GM06990 (cell line): ENCODE results near the gene SAMD9L.

ENCODE experiments used
- DNase-seq: peaks from one replicate; pipeline ENCODE4 v3.0.0-alpha.2; 2011; ENCODE audit not compliant: insufficient read length; ENCODE audit errors: extremely low read depth
- H3K27me3 ChIP-seq: replicated peaks from 2 replicates; pipeline ENCODE4 v1.6.0; 2011; ENCODE audit warnings: low read length; ENCODE audit not compliant: control insufficient read depth, insufficient read depth
- H3K36me3 ChIP-seq: 2 replicates; pipeline ENCODE4 v1.5.1; 2011; ENCODE audit warnings: low read length; ENCODE audit not compliant: control insufficient read depth, insufficient read depth
- H3K4me3 ChIP-seq: replicated peaks from 2 replicates; pipeline ENCODE4 v1.5.1; 2011; ENCODE audit warnings: low read depth, mild to moderate bottlenecking, control low read depth, low read length
- CTCF ChIP-seq: IDR thresholded peaks from 2 replicates; pipeline ENCODE4 v1.5.1; 2011; ENCODE audit warnings: low read length, control low read depth, mild to moderate bottlenecking, inconsistent platforms; ENCODE audit not compliant: insufficient read depth, poor library complexity, severe bottlenecking

SAMD9L gene

DNA sequence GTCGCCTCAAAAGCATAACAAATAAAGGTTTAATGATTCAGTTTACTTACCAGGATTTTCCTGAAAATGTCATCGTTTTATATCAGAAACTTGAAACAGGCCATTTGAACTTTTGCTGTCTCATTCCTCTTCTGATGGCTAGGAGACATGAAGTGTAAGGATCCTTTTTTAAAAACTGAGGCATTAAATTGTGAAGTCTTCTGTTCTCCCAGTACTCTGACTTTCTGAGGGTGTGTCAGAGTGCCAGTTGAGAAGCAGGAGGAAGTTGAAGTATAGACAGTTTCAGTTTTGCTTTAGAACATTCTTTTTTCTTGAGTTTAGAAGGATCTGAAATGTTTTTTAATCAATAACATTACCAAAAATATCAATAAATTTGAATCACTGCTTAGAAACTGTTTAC lies at the start of gene SAMD9L:
Gene SAMD9L (minus strand): TSS at position 242 of the 400 bp plus-strand sequence. CDS start 12,414 bp downstream, outside the sequence.
- no peak for DNase-seq
- TF ChIP-seq CTCF, result no peak
- Histone ChIP-seq H3K36me3 (peaks cover 2% of the 10 kb centered on the region), H3K4me3 (peak within 1 kb of the TSS; percentile 79), H3K27me3 (no peaks in the 10 kb centered on the region)

- no peak for TF ChIP-seq CTCF
- H3K27me3 ChIP-seq, result no peaks in the 10 kb centered on the region
- H3K36me3 ChIP-seq, result no peaks in the 10 kb centered on the region
- no peak overlapping the region for H3K4me3 ChIP-seq
- DNase-seq, result no peak
These were observed 48.2 kb upstream of the SAMD9L start for GRCh38 chr7:93196336-93196735.

DNA sequence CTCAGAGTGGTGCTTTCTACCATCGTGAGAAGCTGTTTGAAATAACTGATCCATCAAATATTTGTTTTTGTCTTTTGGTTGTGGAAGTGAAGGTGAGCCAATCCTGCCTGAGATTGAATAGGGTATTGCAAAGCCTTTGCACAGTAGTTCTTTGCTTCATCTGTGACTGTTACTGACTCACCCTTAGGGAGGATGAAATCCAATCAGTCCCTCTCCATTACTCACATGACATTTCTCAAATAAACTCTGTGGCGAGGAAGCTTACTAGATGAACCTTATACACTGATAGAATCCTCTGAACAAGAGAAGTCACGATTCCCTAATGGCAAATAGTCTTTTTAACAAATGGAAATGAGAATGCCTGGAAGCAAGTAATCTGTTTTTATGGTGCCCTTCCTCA lies 46.2 kb upstream of the SAMD9L start:
- TF ChIP-seq CTCF, result no peak
- no peaks in the 10 kb centered on the region for H3K27me3 ChIP-seq
- no peak for DNase-seq

DNA sequence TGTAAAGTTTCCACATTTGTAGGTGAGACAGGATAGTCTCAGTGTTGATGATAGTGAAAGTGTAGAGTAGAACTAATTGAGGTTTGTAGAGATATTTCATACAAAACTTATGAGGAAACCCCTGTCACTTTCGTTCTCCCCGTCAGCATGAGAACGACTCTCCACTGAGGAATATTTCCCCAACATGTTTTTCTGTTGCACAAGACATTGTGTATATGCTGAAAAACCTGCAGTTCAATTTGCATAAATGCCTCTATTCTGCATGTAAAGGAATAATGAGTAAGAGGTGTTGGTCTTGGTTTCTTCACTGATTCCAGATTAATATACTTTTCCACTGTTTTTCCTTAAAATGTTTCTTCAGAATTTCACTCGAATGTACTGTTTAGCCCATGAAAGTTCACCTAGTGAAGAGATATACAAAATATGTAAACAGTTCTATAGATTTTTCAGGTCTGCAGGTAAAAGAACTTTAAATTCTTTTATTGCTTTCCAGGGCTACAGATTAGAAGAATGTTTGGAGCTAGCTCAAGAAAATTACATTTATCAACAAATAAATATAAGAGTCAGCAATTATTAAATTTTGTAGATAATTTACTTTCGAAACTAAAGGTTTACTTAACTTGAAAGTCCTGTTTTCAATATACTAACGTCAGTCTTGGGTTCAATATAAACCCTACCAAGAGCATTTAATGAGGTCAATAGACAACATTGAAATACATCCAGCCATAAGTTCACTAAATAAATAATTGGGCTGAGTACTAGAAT lies 40.9 kb upstream of the SAMD9L start:
- no peak for TF ChIP-seq CTCF
- Histone ChIP-seq H3K36me3 (no peaks in the 10 kb centered on the region), H3K27me3 (no peaks in the 10 kb centered on the region; the same call in 1 of the 2 replicates), H3K4me3 (no peak overlapping the region)
- no peak for DNase-seq

More for the DNA sequence above, 46.2 kb upstream of the SAMD9L start:
- H3K4me3 ChIP-seq, result no peak overlapping the region
- H3K36me3 ChIP-seq, result no peaks in the 10 kb centered on the region

- Histone ChIP-seq H3K4me3 (no peak overlapping the region), H3K36me3 (no peaks in the 10 kb centered on the region), H3K27me3 (no peaks in the 10 kb centered on the region; the same call in 1 of the 2 replicates)
- DNase-seq, result no peak
- no peak for TF ChIP-seq CTCF
These were observed 37.3 kb upstream of the SAMD9L start for GRCh38 chr7:93185303-93186027.
